Measurements from ENCODE around the gene RIPOR3. TPM values are rescaled to one million over a fixed set of nuclear protein-coding genes. Genes with fewer than 3 reads are reported as not detected.
"Not testable (repeated sequence)": the region's sequence is repeated elsewhere in the genome, so short reads cannot be mapped to it uniquely, and the experiment has no call there.

RIPOR3 gene
- total and polyA plus RNA-seq, 2 experiments from 2014 or later, result 5.6 to 5.7 TPM

- 97% methylated on average over 15 of the region's 15 CpGs for WGBS (ENCODE audit: low lambda C conversion rate, missing lambda C conversion rate)
- no peak overlapping the region for H3K27ac ChIP-seq
- no peaks in the 10 kb centered on the region for H3K36me3 ChIP-seq (replicated peaks; ENCODE audit: insufficient read depth, low read depth)
- H3K27me3 ChIP-seq, result no peaks in the 10 kb centered on the region
- H2AFZ ChIP-seq, result no peak overlapping the region
- no peaks in the 10 kb centered on the region for H4K20me1 ChIP-seq (ENCODE audit: insufficient read depth, poor library complexity, severe bottlenecking)
- H3K9me3 ChIP-seq (ENCODE audit: low read depth), result no peaks in the 10 kb centered on the region
- no peak for TF ChIP-seq EZH2 (IDR thresholded peaks at IDR 0.05; ENCODE audit: borderline replicate concordance)
- no peak for TF ChIP-seq CTCF (IDR thresholded peaks at IDR 0.05; ENCODE audit: poor library complexity)
- no peak for TF ChIP-seq EZH2phosphoT487 (IDR thresholded peaks at IDR 0.05; ENCODE audit: low read depth, severe bottlenecking, unreplicated experiment)
- H3K79me2 ChIP-seq, result no peaks in the 10 kb centered on the region
- H3K4me1 ChIP-seq (ENCODE audit: insufficient read depth), result no peaks in the 10 kb centered on the region
- no peaks in the 10 kb centered on the region for H3K9me2 ChIP-seq (replicated peaks; ENCODE audit: insufficient read depth)
- no peak overlapping the region for H3K4me2 ChIP-seq
- H3K4me3 ChIP-seq, result no peak overlapping the region
- DNase-seq (ENCODE audit: low spot score), result no peak
Observed at GRCh38 chr20:50602432-50603088, 88.8 kb downstream of the RIPOR3 start.

GRCh38 chr20:50601511-50602431 lies 89.6 kb downstream of the RIPOR3 start:
- Histone ChIP-seq H3K79me2 (no peaks in the 10 kb centered on the region), H2AFZ (no peak overlapping the region), H3K27ac (no peak overlapping the region), H3K4me1 (ENCODE audit: insufficient read depth) (no peaks in the 10 kb centered on the region), H3K36me3 (replicated peaks; ENCODE audit: insufficient read depth, low read depth) (no peaks in the 10 kb centered on the region), H3K9me3 (ENCODE audit: low read depth) (no peaks in the 10 kb centered on the region), H4K20me1 (ENCODE audit: insufficient read depth, poor library complexity, severe bottlenecking) (no peaks in the 10 kb centered on the region), H3K27me3 (no peaks in the 10 kb centered on the region), H3K4me2 (no peak overlapping the region), H3K9me2 (replicated peaks; ENCODE audit: insufficient read depth) (no peaks in the 10 kb centered on the region), H3K4me3 (no peak overlapping the region)
- TF ChIP-seq EZH2 (IDR thresholded peaks at IDR 0.05; ENCODE audit: borderline replicate concordance), result no peak
- no peak for TF ChIP-seq CTCF (IDR thresholded peaks at IDR 0.05; ENCODE audit: poor library complexity)
- no peak for TF ChIP-seq EZH2phosphoT487 (IDR thresholded peaks at IDR 0.05; ENCODE audit: low read depth, severe bottlenecking, unreplicated experiment)
- 91% methylated on average over 33 of the region's 33 CpGs for WGBS (ENCODE audit: low lambda C conversion rate, missing lambda C conversion rate)
- no peak for DNase-seq (ENCODE audit: low spot score)

GRCh38 chr20:50600281-50600895 lies 91.0 kb downstream of the RIPOR3 start:
- Histone ChIP-seq H3K79me2 (no peaks in the 10 kb centered on the region), H3K27me3 (no peaks in the 10 kb centered on the region), H3K4me1 (ENCODE audit: insufficient read depth) (peaks cover 4% of the 10 kb centered on the region), H3K27ac (no peak overlapping the region), H3K4me2 (no peak overlapping the region), H4K20me1 (ENCODE audit: insufficient read depth, poor library complexity, severe bottlenecking) (no peaks in the 10 kb centered on the region), H2AFZ (no peak overlapping the region), H3K9me3 (ENCODE audit: low read depth) (no peaks in the 10 kb centered on the region), H3K9me2 (replicated peaks; ENCODE audit: insufficient read depth) (no peaks in the 10 kb centered on the region), H3K36me3 (replicated peaks; ENCODE audit: insufficient read depth, low read depth) (no peaks in the 10 kb centered on the region), H3K4me3 (no peak overlapping the region)
- TF ChIP-seq CTCF (IDR thresholded peaks at IDR 0.05; ENCODE audit: poor library complexity), result no peak
- 81% methylated on average over 12 of the region's 12 CpGs for WGBS (ENCODE audit: low lambda C conversion rate, missing lambda C conversion rate)
- DNase-seq (ENCODE audit: low spot score), result no peak

- not testable (repeated sequence) for DNase-seq (ENCODE audit: low spot score); H2AFZ ChIP-seq; H3K4me2 ChIP-seq; H3K4me3 ChIP-seq; H3K27me3 ChIP-seq; H3K79me2 ChIP-seq; H3K9me2 ChIP-seq (replicated peaks; ENCODE audit: insufficient read depth); H4K20me1 ChIP-seq (ENCODE audit: insufficient read depth, poor library complexity, severe bottlenecking); H3K9me3 ChIP-seq (ENCODE audit: low read depth); H3K4me1 ChIP-seq (ENCODE audit: insufficient read depth); H3K36me3 ChIP-seq (replicated peaks; ENCODE audit: insufficient read depth, low read depth); H3K27ac ChIP-seq
- 94% methylated on average over 3 of the region's 5 CpGs for WGBS (ENCODE audit: low lambda C conversion rate, missing lambda C conversion rate)
Observed at GRCh38 chr20:50598768-50599167, 92.6 kb downstream of the RIPOR3 start.

Data from hepatocyte (in vitro differentiated cells).